ENCODE results near the gene ORMDL2.
"Not testable (repeated sequence)": the region's sequence is repeated elsewhere in the genome, so short reads cannot be mapped to it uniquely, and the experiment has no call there.

Gene ORMDL2

DNA sequence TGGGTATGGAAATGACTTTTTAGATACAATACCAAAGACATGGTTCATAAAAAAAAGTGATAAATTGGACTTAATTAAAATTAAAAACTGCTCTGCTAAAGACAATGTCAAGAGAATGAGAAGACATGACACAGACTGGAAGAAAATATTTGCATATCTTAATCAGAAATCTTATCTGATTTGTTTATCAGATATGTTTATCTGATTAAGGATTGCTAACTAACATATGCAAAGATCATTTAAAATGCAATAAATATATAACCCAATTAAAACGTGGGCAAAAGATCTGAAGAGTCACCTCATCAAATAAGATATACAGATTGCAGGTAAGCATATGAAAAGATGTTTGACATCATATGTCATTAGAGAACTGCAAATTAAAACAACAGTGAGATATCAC is 34.9 kb downstream of the ORMDL2 start:
- no peak for DNase-seq (ENCODE audit: low spot score)

DNA sequence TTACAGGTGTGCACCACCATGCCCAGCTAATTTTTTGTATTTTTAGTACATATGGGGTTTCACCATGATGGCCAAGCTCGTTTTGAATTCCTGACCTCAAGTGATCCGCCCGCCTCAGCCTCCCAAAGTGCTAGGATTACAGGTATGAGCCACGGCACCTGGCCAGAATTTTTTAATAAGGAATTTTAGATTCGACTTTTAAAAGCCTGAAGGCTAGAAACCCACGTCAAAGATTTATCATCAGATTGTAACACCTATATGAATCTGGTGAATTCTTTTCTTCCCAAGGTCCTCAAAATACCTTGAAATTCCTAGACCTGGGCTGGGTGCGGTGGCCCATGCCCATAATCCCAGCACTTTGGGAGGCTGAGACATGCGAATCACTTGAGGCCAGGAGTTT is 43.6 kb downstream of the ORMDL2 start:
- no peak for DNase-seq (ENCODE audit: low spot score)

DNA sequence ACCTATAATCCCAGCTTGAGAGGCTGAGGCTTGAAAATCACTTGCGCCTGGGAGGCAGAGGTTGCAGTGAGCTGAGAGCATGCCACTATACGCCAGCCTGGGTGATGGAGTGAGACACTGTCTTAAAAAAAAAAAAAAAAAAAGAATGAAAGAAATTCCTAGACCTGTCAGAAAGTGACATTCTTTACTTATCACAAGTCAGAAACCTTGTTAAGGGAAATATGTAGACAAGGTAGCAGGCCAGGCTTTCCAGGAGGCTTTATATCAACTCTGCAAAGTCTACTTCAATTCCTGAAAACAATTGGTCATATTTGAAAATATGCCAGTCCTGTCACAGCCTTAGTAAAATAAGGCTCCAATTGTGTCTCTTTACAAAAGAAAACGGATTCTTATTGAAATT is 44.0 kb downstream of the ORMDL2 start:
- DNase-seq (ENCODE audit: low spot score) = no peak

DNA sequence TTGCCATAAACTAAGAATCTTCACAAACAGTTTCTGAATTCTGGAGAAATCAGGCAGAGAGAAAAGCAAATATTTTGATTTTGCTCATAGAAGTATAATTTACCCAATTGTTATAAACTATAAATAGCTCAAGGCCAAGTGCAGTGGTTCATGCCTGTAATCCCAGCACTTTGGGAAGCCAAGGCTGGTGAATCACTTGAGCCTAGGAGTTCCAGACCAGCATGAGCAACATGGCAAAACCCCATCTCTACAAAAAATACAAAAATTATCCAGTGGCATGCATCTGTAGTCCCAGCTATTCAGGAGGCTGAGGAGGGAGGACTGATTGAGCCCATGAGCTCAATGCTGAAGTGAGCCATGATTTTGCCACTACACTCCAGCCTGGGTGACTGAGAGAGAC is 44.4 kb downstream of the ORMDL2 start:
- DNase-seq (ENCODE audit: low spot score) = no peak

DNA sequence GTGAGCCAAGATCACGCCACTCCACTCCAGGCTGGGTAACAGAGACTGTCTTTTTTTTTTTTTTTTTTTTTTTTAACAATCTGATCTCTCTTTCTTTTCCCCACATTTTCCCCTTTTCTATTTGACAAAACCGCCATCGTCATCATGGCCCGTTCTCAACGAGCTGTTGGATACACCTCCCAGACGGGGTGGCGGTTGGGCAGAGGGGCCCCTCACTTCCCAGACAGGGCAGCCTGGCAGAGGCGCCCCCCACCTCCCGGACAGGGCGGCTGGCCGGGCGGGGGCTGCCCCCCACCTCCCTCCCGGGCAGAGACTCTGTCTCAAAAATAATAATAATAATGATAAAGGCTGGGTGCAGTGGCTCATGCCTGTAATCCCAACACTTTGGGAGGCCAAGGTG is 45.1 kb downstream of the ORMDL2 start:
- DNase-seq (ENCODE audit: low spot score) = not testable (repeated sequence)

DNA sequence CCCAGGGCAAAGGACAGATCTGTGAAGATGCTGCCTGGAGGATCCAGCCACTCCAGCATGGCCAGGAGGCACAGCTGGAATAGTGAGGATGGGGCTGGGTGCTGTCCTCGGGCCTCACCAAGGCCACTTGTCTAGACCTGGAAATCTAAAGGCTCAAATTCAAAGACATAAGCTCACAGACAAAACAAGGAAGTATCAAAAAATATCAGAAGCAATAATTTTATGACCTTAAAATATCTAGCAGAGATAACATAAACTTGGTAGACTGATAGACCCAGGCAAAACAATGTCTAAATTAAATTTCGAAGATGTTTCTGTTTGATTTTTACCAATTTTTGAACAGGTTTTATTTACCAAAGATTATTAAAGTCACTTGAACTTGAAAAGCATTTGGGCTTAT is 47.5 kb downstream of the ORMDL2 start:
- no peak for DNase-seq (ENCODE audit: low spot score)

DNA sequence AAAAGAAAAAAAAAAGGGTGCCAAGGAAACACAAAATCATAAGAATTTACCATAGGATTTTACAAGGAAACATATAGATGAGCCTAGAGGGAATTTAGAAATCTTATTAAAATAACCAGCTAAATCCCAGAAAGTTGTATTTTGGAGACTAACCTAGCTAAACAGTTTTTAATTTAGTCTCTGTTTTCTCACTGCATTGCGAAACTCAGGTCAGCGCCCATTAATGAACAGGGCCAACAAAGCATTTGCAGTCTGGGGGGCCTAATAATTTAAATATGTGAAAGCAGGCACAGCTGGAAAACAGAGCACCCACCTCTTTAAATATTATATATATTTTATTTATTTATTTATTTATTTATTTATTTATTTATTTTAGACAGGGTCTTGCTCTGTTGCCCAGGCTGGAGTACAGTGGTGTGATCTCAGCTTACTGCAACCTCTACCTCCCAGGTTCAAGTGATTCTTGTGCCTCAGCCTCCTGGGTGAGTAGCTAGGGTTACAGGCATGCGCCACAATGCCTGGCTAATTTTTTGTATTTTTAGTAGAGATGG is 48.7 kb downstream of the ORMDL2 start:
- DNase-seq (ENCODE audit: low spot score) = not testable (repeated sequence)
